H9 (cell line): ENCODE measurements around the gene PSME1. TPM values are rescaled to one million over a fixed set of nuclear protein-coding genes. Genes with fewer than 3 reads are reported as not detected.

Experiments
- DNase-seq: peaks from one replicate; pipeline ENCODE4 v3.0.0-alpha.2; 2017
- H2AFZ ChIP-seq: one replicate; pipeline ENCODE4 v1.6.1; 2013; ENCODE audit warnings: mild to moderate bottlenecking, low read length, control low read depth, moderate library complexity
- H2AK5ac ChIP-seq: 2 replicates; pipeline ENCODE4 v1.6.1; 2013; ENCODE audit warnings: low read length, control low read depth, mixed read lengths; ENCODE audit not compliant: insufficient read length
- H2BK120ac ChIP-seq: one replicate; pipeline ENCODE4 v1.6.1; 2013; ENCODE audit warnings: low read depth, mild to moderate bottlenecking, low read length, control low read depth, inconsistent platforms; ENCODE audit not compliant: poor library complexity, severe bottlenecking
- H2BK12ac ChIP-seq: 2 replicates; pipeline ENCODE4 v1.6.1; 2013; ENCODE audit warnings: low read length, control low read depth, mixed read lengths, low read depth; ENCODE audit not compliant: insufficient read length
- H2BK15ac ChIP-seq: 2 replicates; pipeline ENCODE4 v1.6.1; 2013; ENCODE audit warnings: low read depth, low read length, control low read depth
- H2BK20ac ChIP-seq: one replicate; pipeline ENCODE4 v1.6.1; 2013; ENCODE audit warnings: low read depth, mild to moderate bottlenecking, low read length, control low read depth, inconsistent platforms; ENCODE audit not compliant: poor library complexity, severe bottlenecking
- H2BK5ac ChIP-seq: 2 replicates; pipeline ENCODE4 v1.6.1; 2013; ENCODE audit warnings: low read length, control low read depth, mixed read lengths; ENCODE audit not compliant: insufficient read length
- H3K14ac ChIP-seq: 2 replicates; pipeline ENCODE4 v1.6.1; 2013; ENCODE audit warnings: low read length, control low read depth; ENCODE audit not compliant: insufficient read depth
- H3K18ac ChIP-seq: 2 replicates; pipeline ENCODE4 v1.6.1; 2013; ENCODE audit warnings: low read depth, mild to moderate bottlenecking, mixed read lengths, low read length, control low read depth; ENCODE audit not compliant: insufficient read length
- H3K23ac ChIP-seq: 2 replicates; pipeline ENCODE4 v1.6.1; 2013; ENCODE audit warnings: low read length, control low read depth, mixed read lengths, low read depth; ENCODE audit not compliant: insufficient read length
- H3K23me2 ChIP-seq: 2 replicates; pipeline ENCODE4 v1.6.1; 2013; ENCODE audit warnings: low read depth, mild to moderate bottlenecking, mixed read lengths, low read length, control low read depth; ENCODE audit not compliant: insufficient read length, poor library complexity, severe bottlenecking
- H3K27ac ChIP-seq: 2 replicates; pipeline ENCODE4 v1.5.1; 2013; ENCODE audit warnings: low read length, control low read depth, mixed read lengths, low read depth; ENCODE audit not compliant: insufficient read length
- H3K27me3 ChIP-seq: 2 replicates; pipeline ENCODE4 v1.6.1; 2013; ENCODE audit warnings: low read length, control low read depth, inconsistent platforms; ENCODE audit not compliant: insufficient read depth
- H3K4ac ChIP-seq: 2 replicates; pipeline ENCODE4 v1.6.1; 2013; ENCODE audit warnings: low read depth, mild to moderate bottlenecking, control low read depth, inconsistent platforms, low read length, moderate library complexity
- H3K4me1 ChIP-seq: 2 replicates; pipeline ENCODE4 v1.6.1; 2013; ENCODE audit warnings: low read length, control low read depth, inconsistent platforms; ENCODE audit not compliant: insufficient read depth
- H3K4me2 ChIP-seq: 2 replicates; pipeline ENCODE4 v1.6.1; 2013; ENCODE audit warnings: low read length, control low read depth, mixed read lengths; ENCODE audit not compliant: insufficient read length, insufficient read depth
- H3K56ac ChIP-seq: 2 replicates; pipeline ENCODE4 v1.6.1; 2013; ENCODE audit warnings: low read depth, mild to moderate bottlenecking, mixed read lengths, low read length, control low read depth; ENCODE audit not compliant: insufficient read length
- H3K79me1 ChIP-seq: 2 replicates; pipeline ENCODE4 v1.6.1; 2013; ENCODE audit warnings: low read depth, mild to moderate bottlenecking, moderate library complexity, low read length, control low read depth, inconsistent platforms; ENCODE audit not compliant: insufficient read depth, poor library complexity, severe bottlenecking
- H3K79me2 ChIP-seq: 2 replicates; pipeline ENCODE4 v1.6.1; 2013; ENCODE audit warnings: low read length, control low read depth, inconsistent platforms; ENCODE audit not compliant: insufficient read depth
- H3K9ac ChIP-seq: 2 replicates; pipeline ENCODE4 v1.6.1; 2013; ENCODE audit warnings: low read length, control low read depth, mixed read lengths; ENCODE audit not compliant: insufficient read length; ENCODE audit errors: extremely low read depth
- H3K9me3 ChIP-seq: one replicate; pipeline ENCODE4 v1.6.1; 2013; ENCODE audit warnings: low read depth, low read length, inconsistent platforms; ENCODE audit not compliant: control insufficient read depth
- H3T11ph ChIP-seq: one replicate; pipeline ENCODE4 v1.6.1; 2013; ENCODE audit warnings: mild to moderate bottlenecking, low read length, control low read depth, inconsistent platforms
- H4K20me1 ChIP-seq: one replicate; pipeline ENCODE4 v1.6.1; 2013; ENCODE audit not compliant: control insufficient read depth, insufficient read length, insufficient read depth
- H4K5ac ChIP-seq: 2 replicates; pipeline ENCODE4 v1.6.1; 2013; ENCODE audit warnings: low read depth, mild to moderate bottlenecking, mixed read lengths, low read length, control low read depth; ENCODE audit not compliant: insufficient read length
- H4K8ac ChIP-seq: replicated peaks from 2 replicates; pipeline ENCODE4 v1.6.1; 2013; ENCODE audit warnings: low read length, control low read depth, mixed read lengths, low read depth; ENCODE audit not compliant: insufficient read length
- H4K91ac ChIP-seq: 2 replicates; pipeline ENCODE4 v1.6.1; 2013; ENCODE audit warnings: low read depth, mild to moderate bottlenecking, moderate library complexity, mixed read lengths, low read length, control low read depth; ENCODE audit not compliant: insufficient read length
- H3K27ac Mint-ChIP-seq, 3 experiments: 2 replicates in 2 of 3; 3 replicates in 1 of 3; pipeline ENCODE4 v1.8.0; 2020 to 2021; ENCODE audit warnings: mixed read lengths in 3 of 3, mild to moderate bottlenecking in 1 of 3, moderate library complexity in 1 of 3
- H3K27me3 Mint-ChIP-seq: 2 replicates; pipeline ENCODE4 v1.8.0; 2021; ENCODE audit warnings: low read depth, mild to moderate bottlenecking, moderate library complexity, mixed read lengths
- H3K36me3 Mint-ChIP-seq, 3 experiments: 2 replicates in 2 of 3; 3 replicates in 1 of 3; pipeline ENCODE4 v1.8.0; 2020 to 2021; ENCODE audit warnings: low read depth in 3 of 3, mixed read lengths in 3 of 3; ENCODE audit not compliant: insufficient read depth in 1 of 3
- H3K4me1 Mint-ChIP-seq, 2 experiments: 2 replicates each; pipeline ENCODE4 v1.8.0; 2020; ENCODE audit warnings: mixed read lengths in 2 of 2
- H3K4me3 Mint-ChIP-seq, 2 experiments: 2 replicates in 1 of 2; 3 replicates in 1 of 2; pipeline ENCODE4 v1.8.0; 2020 to 2021; ENCODE audit warnings: mild to moderate bottlenecking in 2 of 2, mixed read lengths in 2 of 2, moderate library complexity in 1 of 2
- H3K9me3 Mint-ChIP-seq, 2 experiments: 2 replicates in 1 of 2; 3 replicates in 1 of 2; pipeline ENCODE4 v1.8.0; 2020; ENCODE audit warnings: mild to moderate bottlenecking in 2 of 2, mixed read lengths in 2 of 2, moderate library complexity in 1 of 2
- CTCF ChIP-seq: fragments of 200-600 bp; sonication (generic); conservative IDR thresholded peaks from 3 replicates; pipeline ENCODE4 v1.8.0; 2021; ENCODE audit warnings: antibody characterized with exemption, mild to moderate bottlenecking
- WGBS: extraction: QIAGEN DNeasy Blood & Tissue Kit; methylation state at CpG from one replicate; pipeline ENCODE4 v1.1.7; 2013; ENCODE audit warnings: missing lambda C conversion rate, low lambda C conversion rate, mixed read lengths; ENCODE audit not compliant: insufficient read length; ENCODE audit errors: extremely low coverage; 5-methylcytosine and 5-hydroxymethylcytosine counted together
- total RNA-seq: library from RNA; stranded (reverse); gene quantifications from 2 replicates; pipeline ENCODE4 v1.2.1, GENCODE V29; 2021

The PSME1 gene
- total RNA-seq, 1 experiment from 2014 or later: 109 TPM

DNA sequence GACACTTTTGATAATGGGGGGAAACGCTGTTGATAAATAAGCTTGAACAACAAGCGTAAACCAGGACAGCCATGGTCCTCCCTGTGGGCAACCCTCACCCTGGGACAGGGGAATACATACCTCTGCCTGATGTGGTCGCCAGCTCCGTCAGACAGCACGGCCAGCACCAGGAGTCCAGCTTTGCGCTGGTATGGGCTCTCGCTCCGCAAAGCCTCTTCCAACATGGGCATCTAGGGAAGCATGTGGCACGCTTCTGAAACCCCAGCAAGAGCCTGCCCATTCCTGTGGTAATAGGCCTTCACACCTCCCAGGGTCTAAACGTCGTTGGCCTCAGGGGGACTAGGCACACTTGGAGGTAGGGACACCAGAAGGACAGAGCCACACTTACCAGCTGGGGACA lies 49.7 kb downstream of the PSME1 start:
- H3K36me3 Mint-ChIP-seq: peaks cover 31 to 80% (median 65%) of the 10 kb centered on the region in 3 experiments; a peak in 6 of 7 replicates
- Histone ChIP-seq H2BK12ac (no peak overlapping the region), H2BK20ac (no peak overlapping the region), H3K4ac (no peak overlapping the region), H4K20me1 (no peaks in the 10 kb centered on the region), H4K8ac (no peak overlapping the region), H2BK15ac (no peak overlapping the region), H3K18ac (no peak overlapping the region), H3K4me1 (no peaks in the 10 kb centered on the region; the same call in 1 of the 2 replicates), H3K56ac (no peak overlapping the region), H3K79me2 (no peaks in the 10 kb centered on the region), H3K9me3 (no peaks in the 10 kb centered on the region), H3K27ac (no peak overlapping the region), H2BK120ac (no peak overlapping the region), H3K23me2 (no peaks in the 10 kb centered on the region), H3K4me2 (no peak overlapping the region), H4K91ac (no peak overlapping the region), H3K23ac (no peak overlapping the region), H3K9ac (no peak overlapping the region), H3K79me1 (peaks cover 4% of the 10 kb centered on the region), H2AFZ (no peak overlapping the region), H4K5ac (no peak overlapping the region), H3T11ph (no peak overlapping the region), H2AK5ac (no peak overlapping the region), H2BK5ac (no peak overlapping the region), H3K27me3 (no peaks in the 10 kb centered on the region), H3K14ac (no peak overlapping the region)
- no peak for DNase-seq
- TF ChIP-seq CTCF: no peak
- H3K4me1 Mint-ChIP-seq: peaks cover 15% of the 10 kb centered on the region in 2 experiments
- WGBS: no CpG with 5 or more reads among the region's 11 CpGs
- H3K4me3 Mint-ChIP-seq: no peak overlapping the region
- no peaks in the 10 kb centered on the region for H3K9me3 Mint-ChIP-seq
- no peaks in the 10 kb centered on the region; the same call in 1 of the 2 replicates for H3K27me3 Mint-ChIP-seq
- no peak overlapping the region for H3K27ac Mint-ChIP-seq
